Measurements from ENCODE around the gene MFSD12.
A peak's percentile ranks its signal among the peaks of the same experiment; 100 is the strongest.

The MFSD12 gene

GRCh38 chr19:3506384-3507340, 50.7 kb downstream of the MFSD12 start:
- H3K4ac ChIP-seq (ENCODE audit: low read depth, low read length): peak overlapping the region; percentile 91
- H2BK120ac ChIP-seq (ENCODE audit: insufficient read depth, low read length, poor library complexity): peak overlapping the region; percentile 86
- H3K9me3 ChIP-seq (ENCODE audit: insufficient read depth, low read depth, low read length): no peaks in the 10 kb centered on the region
- H3K4me2 ChIP-seq (ENCODE audit: low read length): peak overlapping the region; percentile 63
- H4K8ac ChIP-seq (ENCODE audit: low read depth, low read length): peak overlapping the region; percentile 79
- no peaks in the 10 kb centered on the region for H3K27me3 ChIP-seq (ENCODE audit: insufficient read depth, low read length)
- peak overlapping the region; percentile 62 for H2AK5ac ChIP-seq (ENCODE audit: low read length)
- peak overlapping the region; percentile 91 for H4K91ac ChIP-seq (ENCODE audit: low read depth, low read length)
- H3K27ac ChIP-seq (ENCODE audit: low read depth, low read length): peak overlapping the region; percentile 72
- peak in 1 of 2 donors; percentile 22 for DNase-seq
- no CpG with 5 or more reads among the region's 69 CpGs for WGBS (ENCODE audit: extremely low coverage, insufficient coverage, insufficient read length)
- peak overlapping the region; percentile 72 for H4K12ac ChIP-seq (ENCODE audit: low read depth, low read length)
- peak overlapping the region; percentile 93 for H3K9ac ChIP-seq (ENCODE audit: low read length)
- peak overlapping the region; percentile 92 for H3K14ac ChIP-seq (ENCODE audit: low read length)
- no peak overlapping the region for H3K23ac ChIP-seq (ENCODE audit: low read length)
- H3K4me3 ChIP-seq (ENCODE audit: low read depth, low read length): peak overlapping the region; percentile 93
- H3K79me1 ChIP-seq (ENCODE audit: low read length): peaks cover 28% of the 10 kb centered on the region
- peaks cover 23 to 28% of the 10 kb centered on the region in 2 experiments for H3K4me1 ChIP-seq (ENCODE audit: control insufficient read depth in 1 of 2, insufficient read depth in 2 of 2, low read length in 2 of 2)
- peaks cover 25 to 26% of the 10 kb centered on the region in 2 experiments for H3K36me3 ChIP-seq (ENCODE audit: control insufficient read depth in 1 of 2, insufficient read depth in 2 of 2, low read length in 2 of 2)
- H2BK12ac ChIP-seq (ENCODE audit: low read length): no peak overlapping the region
- peaks cover 39% of the 10 kb centered on the region for H3K79me2 ChIP-seq (ENCODE audit: control insufficient read depth, insufficient read depth, low read length, poor library complexity)
- H3K18ac ChIP-seq (ENCODE audit: low read length): peak overlapping the region; percentile 83
- H2BK5ac ChIP-seq (ENCODE audit: low read depth, low read length, poor library complexity): peak overlapping the region; percentile 91
- peak overlapping the region; percentile 80 for H2AFZ ChIP-seq (ENCODE audit: insufficient read depth, low read length, poor library complexity)

DNA sequence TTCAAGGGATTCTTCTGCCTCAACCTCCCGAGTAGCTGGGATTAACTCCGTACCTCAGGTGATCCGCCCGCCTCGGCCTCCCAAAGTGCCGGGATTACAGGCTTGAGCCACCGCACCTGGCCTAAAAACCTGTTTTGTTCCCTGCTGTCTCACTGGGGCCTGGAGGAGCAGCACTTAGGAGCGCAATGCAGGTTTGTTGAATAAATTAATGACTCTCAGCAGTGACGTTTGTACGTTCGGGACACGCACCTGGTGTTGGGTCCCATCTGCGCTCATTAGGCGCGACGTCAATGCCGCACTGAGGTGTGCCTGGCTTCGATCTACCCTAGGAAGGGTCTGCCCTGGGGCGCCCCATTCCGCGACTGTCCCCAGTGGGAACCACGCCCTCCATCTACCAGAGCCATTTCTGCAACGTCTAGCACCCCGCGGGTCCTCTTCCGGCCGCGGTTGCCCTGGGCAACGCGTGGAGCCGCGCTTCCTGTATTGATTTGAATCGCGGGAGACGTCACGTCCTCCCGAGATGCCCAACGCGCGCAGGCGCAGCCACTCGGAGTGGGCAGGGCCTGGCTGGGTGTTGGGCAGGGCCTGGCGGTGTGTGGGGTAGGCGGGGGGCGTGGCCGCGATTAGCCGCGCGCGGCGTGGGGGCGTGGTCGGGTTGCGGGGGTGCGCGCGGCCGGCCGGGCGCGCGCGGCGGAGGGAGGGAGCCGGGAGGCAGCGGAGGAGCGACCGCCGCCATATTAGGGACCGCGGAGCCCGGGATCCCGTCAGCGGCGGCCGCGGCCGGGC, 51.6 kb downstream of the MFSD12 start, which contains the start of gene FZR1:
TSS of gene FZR1 (plus strand) at position 714 of the 786 bp plus-strand sequence. CDS start 16,679 bp downstream, outside the sequence.
- Histone ChIP-seq H3K4me2 (ENCODE audit: low read length) (peak within 1 kb of the TSS; percentile 65), H3K79me2 (ENCODE audit: control insufficient read depth, insufficient read depth, low read length, poor library complexity) (peaks cover 33% of the 10 kb centered on the region), H3K79me1 (ENCODE audit: low read length) (peaks cover 30% of the 10 kb centered on the region), H4K8ac (ENCODE audit: low read depth, low read length) (peak within 1 kb of the TSS; percentile 79), H3K4ac (ENCODE audit: low read depth, low read length) (peak within 1 kb of the TSS; percentile 91), H4K91ac (ENCODE audit: low read depth, low read length) (peak within 1 kb of the TSS; percentile 91), H3K9me3 (ENCODE audit: insufficient read depth, low read depth, low read length) (no peaks in the 10 kb centered on the region), H2AK5ac (ENCODE audit: low read length) (peak within 1 kb of the TSS; percentile 62), H4K12ac (ENCODE audit: low read depth, low read length) (peak within 1 kb of the TSS; percentile 89), H2BK12ac (ENCODE audit: low read length) (no peak within 1 kb of the TSS), H3K27me3 (ENCODE audit: insufficient read depth, low read length) (no peaks in the 10 kb centered on the region), H3K4me3 (ENCODE audit: low read depth, low read length) (peak within 1 kb of the TSS; percentile 93), H2BK120ac (ENCODE audit: insufficient read depth, low read length, poor library complexity) (peak within 1 kb of the TSS; percentile 91), H3K36me3 (ENCODE audit: control insufficient read depth in 1 of 2, insufficient read depth in 2 of 2, low read length in 2 of 2) (peaks cover 16 to 17% of the 10 kb centered on the region in 2 experiments), H2BK5ac (ENCODE audit: low read depth, low read length, poor library complexity) (peak within 1 kb of the TSS; percentile 91), H3K18ac (ENCODE audit: low read length) (peak within 1 kb of the TSS; percentile 83), H3K23ac (ENCODE audit: low read length) (no peak within 1 kb of the TSS), H3K27ac (ENCODE audit: low read depth, low read length) (peak within 1 kb of the TSS; percentile 72), H2AFZ (ENCODE audit: insufficient read depth, low read length, poor library complexity) (peak within 1 kb of the TSS; percentile 80), H3K9ac (ENCODE audit: low read length) (peak within 1 kb of the TSS; percentile 93), H3K14ac (ENCODE audit: low read length) (peak within 1 kb of the TSS; percentile 92), H3K4me1 (ENCODE audit: control insufficient read depth in 1 of 2, insufficient read depth in 2 of 2, low read length in 2 of 2) (peaks cover 23 to 28% of the 10 kb centered on the region in 2 experiments)
- DNase-seq: peak; percentile 99 to 100
- no CpG with 5 or more reads among the region's 79 CpGs for WGBS (ENCODE audit: extremely low coverage, insufficient coverage, insufficient read length)

DNA sequence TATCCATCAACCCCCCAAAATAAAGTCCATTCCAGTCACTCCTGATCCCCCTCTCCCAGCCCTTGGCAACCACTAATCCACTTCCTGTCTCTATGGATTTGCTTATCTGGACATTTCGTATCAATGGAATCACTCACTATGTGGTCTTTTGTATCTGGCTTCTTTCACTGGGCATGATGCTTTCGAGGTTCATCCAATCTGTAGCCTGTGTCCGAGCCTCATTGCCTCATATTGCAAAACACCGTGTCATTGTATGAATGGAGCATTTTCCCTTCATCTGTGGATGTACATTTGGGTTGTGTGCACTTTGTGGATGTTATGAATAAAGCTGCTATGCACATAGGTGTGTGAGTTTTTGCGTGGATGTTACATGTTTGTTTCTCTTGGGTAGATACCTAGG, 52.7 kb downstream of the MFSD12 start:
- H2AK5ac ChIP-seq (ENCODE audit: low read length): no peak overlapping the region
- H3K4me1 ChIP-seq (ENCODE audit: control insufficient read depth in 1 of 2, insufficient read depth in 2 of 2, low read length in 2 of 2): peaks cover 16 to 21% of the 10 kb centered on the region in 2 experiments
- no peak overlapping the region for H2BK120ac ChIP-seq (ENCODE audit: insufficient read depth, low read length, poor library complexity)
- no peak overlapping the region for H4K8ac ChIP-seq (ENCODE audit: low read depth, low read length)
- no peak overlapping the region for H2BK5ac ChIP-seq (ENCODE audit: low read depth, low read length, poor library complexity)
- no peak overlapping the region for H3K14ac ChIP-seq (ENCODE audit: low read length)
- no peak overlapping the region for H3K4ac ChIP-seq (ENCODE audit: low read depth, low read length)
- H3K9me3 ChIP-seq (ENCODE audit: insufficient read depth, low read depth, low read length): no peaks in the 10 kb centered on the region
- H3K27ac ChIP-seq (ENCODE audit: low read depth, low read length): no peak overlapping the region
- no peak overlapping the region for H2BK12ac ChIP-seq (ENCODE audit: low read length)
- peaks cover 7 to 8% of the 10 kb centered on the region in 2 experiments for H3K36me3 ChIP-seq (ENCODE audit: control insufficient read depth in 1 of 2, insufficient read depth in 2 of 2, low read length in 2 of 2)
- H3K79me1 ChIP-seq (ENCODE audit: low read length): peaks cover 35% of the 10 kb centered on the region
- no peak overlapping the region for H3K18ac ChIP-seq (ENCODE audit: low read length)
- H3K79me2 ChIP-seq (ENCODE audit: control insufficient read depth, insufficient read depth, low read length, poor library complexity): peaks cover 34% of the 10 kb centered on the region
- H3K9ac ChIP-seq (ENCODE audit: low read length): no peak overlapping the region
- H4K91ac ChIP-seq (ENCODE audit: low read depth, low read length): no peak overlapping the region
- no CpG with 5 or more reads among the region's 5 CpGs for WGBS (ENCODE audit: extremely low coverage, insufficient coverage, insufficient read length)
- DNase-seq: no peak
- no peak overlapping the region for H3K4me3 ChIP-seq (ENCODE audit: low read depth, low read length)
- H4K12ac ChIP-seq (ENCODE audit: low read depth, low read length): no peak overlapping the region
- H3K27me3 ChIP-seq (ENCODE audit: insufficient read depth, low read length): no peaks in the 10 kb centered on the region
- no peak overlapping the region for H3K4me2 ChIP-seq (ENCODE audit: low read length)
- no peak overlapping the region for H2AFZ ChIP-seq (ENCODE audit: insufficient read depth, low read length, poor library complexity)
- H3K23ac ChIP-seq (ENCODE audit: low read length): no peak overlapping the region

DNA sequence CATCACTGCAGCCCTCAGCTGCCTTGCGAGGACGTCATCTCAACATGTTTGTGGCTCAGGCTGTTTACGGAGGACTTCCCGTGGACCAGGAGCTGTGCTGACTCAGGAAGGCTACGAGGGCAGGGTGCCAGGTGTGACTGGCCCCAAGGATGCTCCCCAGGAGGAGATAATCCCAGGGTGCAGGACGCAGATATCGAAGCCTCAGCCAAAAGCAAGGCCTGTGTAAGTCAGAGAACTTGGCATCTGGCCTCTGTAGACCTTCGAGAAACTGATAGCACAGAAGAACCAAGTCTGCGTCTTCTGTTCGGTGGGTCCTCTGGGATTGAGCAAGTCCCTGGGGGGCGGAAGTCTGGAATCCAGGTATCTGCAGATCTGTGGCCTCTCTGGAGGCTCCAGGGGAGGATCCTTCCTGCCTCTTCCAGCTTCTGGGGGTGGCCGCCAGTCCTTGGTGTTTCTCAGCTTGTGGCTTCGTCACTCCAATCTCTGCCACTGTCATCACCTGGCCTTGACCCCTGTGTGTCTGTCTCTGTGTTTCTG, 54.3 kb downstream of the MFSD12 start:
- Histone ChIP-seq H2BK120ac (ENCODE audit: insufficient read depth, low read length, poor library complexity) (no peak overlapping the region), H3K9ac (ENCODE audit: low read length) (no peak overlapping the region), H3K79me1 (ENCODE audit: low read length) (peaks cover 28% of the 10 kb centered on the region), H3K27me3 (ENCODE audit: insufficient read depth, low read length) (no peaks in the 10 kb centered on the region), H3K14ac (ENCODE audit: low read length) (no peak overlapping the region), H4K91ac (ENCODE audit: low read depth, low read length) (no peak overlapping the region), H3K18ac (ENCODE audit: low read length) (no peak overlapping the region), H2AK5ac (ENCODE audit: low read length) (peak overlapping the region; percentile 5), H3K27ac (ENCODE audit: low read depth, low read length) (no peak overlapping the region), H2BK12ac (ENCODE audit: low read length) (no peak overlapping the region), H2BK5ac (ENCODE audit: low read depth, low read length, poor library complexity) (no peak overlapping the region), H3K23ac (ENCODE audit: low read length) (no peak overlapping the region), H3K4me3 (ENCODE audit: low read depth, low read length) (no peak overlapping the region), H3K79me2 (ENCODE audit: control insufficient read depth, insufficient read depth, low read length, poor library complexity) (peaks cover 27% of the 10 kb centered on the region), H3K4me1 (ENCODE audit: control insufficient read depth in 1 of 2, insufficient read depth in 2 of 2, low read length in 2 of 2) (peaks cover 7 to 10% of the 10 kb centered on the region in 2 experiments), H4K12ac (ENCODE audit: low read depth, low read length) (no peak overlapping the region), H3K4me2 (ENCODE audit: low read length) (no peak overlapping the region), H3K4ac (ENCODE audit: low read depth, low read length) (no peak overlapping the region), H4K8ac (ENCODE audit: low read depth, low read length) (no peak overlapping the region), H3K36me3 (ENCODE audit: control insufficient read depth in 1 of 2, insufficient read depth in 2 of 2, low read length in 2 of 2) (no peaks in the 10 kb centered on the region), H3K9me3 (ENCODE audit: insufficient read depth, low read depth, low read length) (no peaks in the 10 kb centered on the region), H2AFZ (ENCODE audit: insufficient read depth, low read length, poor library complexity) (no peak overlapping the region)
- no CpG with 5 or more reads among the region's 13 CpGs for WGBS (ENCODE audit: extremely low coverage, insufficient coverage, insufficient read length)
- DNase-seq: no peak

Measured in trophoblast cell (in vitro differentiated cells and primary cell).